Measurements from ENCODE around the gene PRPF31. TPM values are rescaled to one million over a fixed set of nuclear protein-coding genes. Genes with fewer than 3 reads are reported as not detected.
A peak's percentile ranks its signal among the peaks of the same experiment; 100 is the strongest.

Gene PRPF31
- total RNA-seq, 4 donors from 2014 or later = 51.6 to 67.1 (median 53.8) TPM

DNA sequence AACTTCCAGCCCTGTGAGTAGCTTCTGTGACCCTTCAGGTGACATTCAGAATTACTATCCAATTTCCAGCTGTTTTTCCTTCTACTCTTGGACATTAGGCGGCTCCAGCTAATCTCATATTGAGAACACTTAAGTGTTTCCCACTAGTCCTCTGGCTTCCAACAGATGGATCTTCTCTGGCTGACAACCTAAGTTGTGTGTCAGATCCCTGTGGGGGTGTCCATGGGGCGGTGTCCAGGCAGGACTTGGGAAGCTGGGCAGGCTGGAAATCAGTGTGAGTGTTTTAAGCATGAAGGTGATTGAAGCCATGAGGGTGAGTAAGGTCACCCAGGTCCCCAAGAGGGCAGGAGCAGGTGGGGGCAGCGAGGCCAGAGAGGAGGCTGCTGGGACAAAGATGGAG is 32.1 kb downstream of the PRPF31 start:
- peak; percentile 85 for ATAC-seq
- H3K9me3 ChIP-seq = no peaks in the 10 kb centered on the region
- H3K36me3 ChIP-seq = peaks cover 0 to 100% of the 10 kb centered on the region in 2 donors
- 17% methylated on average over 1 of the region's 3 CpGs; no CpG with 5 or more reads in 1 of the 2 donors for WGBS, 2 donors (ENCODE audit: low coverage in 1 of 2)
- H3K27ac ChIP-seq = peak overlapping the region in 3 of 4 donors; percentile 12 to 62 (median 45)
- no peaks in the 10 kb centered on the region for H3K27me3 ChIP-seq
- H3K4me3 ChIP-seq = no peak overlapping the region
- peaks cover 0 to 29% (median 12%) of the 10 kb centered on the region in 3 donors for H3K4me1 ChIP-seq
- TF ChIP-seq POLR2AphosphoS5 (IDR thresholded peaks at IDR 0.05) (peak; percentile 60), POLR2A (IDR thresholded peaks at IDR 0.05) (no peak), EP300 (IDR thresholded peaks at IDR 0.05) (no peak), CTCF (IDR thresholded peaks at IDR 0.05) (no peak)

DNA sequence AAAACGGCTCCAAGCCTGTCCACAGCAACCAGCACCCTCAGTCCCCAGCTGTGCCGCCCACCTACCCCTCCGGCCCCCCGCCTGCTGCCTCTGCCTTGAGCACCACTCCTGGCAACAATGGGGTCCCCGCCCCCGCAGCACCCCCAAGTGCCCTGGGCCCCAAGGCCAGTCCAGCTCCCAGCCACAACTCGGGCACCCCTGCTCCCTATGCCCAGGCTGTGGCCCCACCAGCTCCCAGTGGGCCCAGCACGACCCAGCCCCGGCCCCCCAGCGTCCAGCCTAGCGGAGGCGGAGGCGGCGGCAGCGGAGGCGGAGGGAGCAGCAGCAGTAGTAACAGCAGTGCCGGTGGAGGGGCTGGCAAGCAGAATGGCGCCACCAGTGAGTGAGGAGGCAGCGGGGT is 32.6 kb downstream of the PRPF31 start:
- no CpG with 5 or more reads among the region's 19 CpGs for WGBS, 2 donors (ENCODE audit: low coverage in 1 of 2)
- no peak for ATAC-seq
- TF ChIP-seq POLR2AphosphoS5 (IDR thresholded peaks at IDR 0.05) = no peak
- TF ChIP-seq POLR2A (IDR thresholded peaks at IDR 0.05) = no peak
- no peak for TF ChIP-seq EP300 (IDR thresholded peaks at IDR 0.05)
- TF ChIP-seq CTCF (IDR thresholded peaks at IDR 0.05) = no peak
- H3K27me3 ChIP-seq = no peaks in the 10 kb centered on the region
- H3K4me3 ChIP-seq = no peak overlapping the region
- peak overlapping the region in 3 of 4 donors; percentile 12 to 62 (median 45) for H3K27ac ChIP-seq
- H3K9me3 ChIP-seq = no peaks in the 10 kb centered on the region
- peaks cover 0 to 33% (median 12%) of the 10 kb centered on the region in 3 donors for H3K4me1 ChIP-seq
- H3K36me3 ChIP-seq = peaks cover 0 to 100% of the 10 kb centered on the region in 2 donors

- no peaks in the 10 kb centered on the region for H3K9me3 ChIP-seq
- H3K27me3 ChIP-seq = no peaks in the 10 kb centered on the region
- no peak overlapping the region for H3K4me3 ChIP-seq
- 72 to 77% methylated on average over 5 to 10 of the region's 12 CpGs for WGBS, 2 donors (ENCODE audit: low coverage in 1 of 2)
- no peak for ATAC-seq
- TF ChIP-seq EP300 (IDR thresholded peaks at IDR 0.05) (no peak), POLR2A (IDR thresholded peaks at IDR 0.05) (no peak), POLR2AphosphoS5 (IDR thresholded peaks at IDR 0.05) (no peak), CTCF (IDR thresholded peaks at IDR 0.05) (no peak)
- H3K36me3 ChIP-seq = peaks cover 0 to 100% of the 10 kb centered on the region in 2 donors
- no peak overlapping the region for H3K27ac ChIP-seq
- H3K4me1 ChIP-seq = peaks cover 0 to 41% (median 12%) of the 10 kb centered on the region in 3 donors
Observed at GRCh38 chr19:54149021-54149812, 33.7 kb downstream of the PRPF31 start.

- H3K27me3 ChIP-seq = no peaks in the 10 kb centered on the region
- H3K9me3 ChIP-seq = no peaks in the 10 kb centered on the region
- 73 to 77% methylated on average over 6 to 19 of the region's 23 CpGs for WGBS, 2 donors (ENCODE audit: low coverage in 1 of 2)
- H3K27ac ChIP-seq = no peak overlapping the region
- peaks cover 0 to 32% (median 12%) of the 10 kb centered on the region in 3 donors for H3K4me1 ChIP-seq
- TF ChIP-seq POLR2AphosphoS5 (IDR thresholded peaks at IDR 0.05) = no peak
- no peak for TF ChIP-seq POLR2A (IDR thresholded peaks at IDR 0.05)
- no peak for TF ChIP-seq CTCF (IDR thresholded peaks at IDR 0.05)
- TF ChIP-seq EP300 (IDR thresholded peaks at IDR 0.05) = no peak
- H3K36me3 ChIP-seq = peaks cover 0 to 100% of the 10 kb centered on the region in 2 donors
- ATAC-seq = no peak
- H3K4me3 ChIP-seq = no peak overlapping the region
Observed at GRCh38 chr19:54151362-54152035, 35.9 kb downstream of the PRPF31 start.
